ENCODE measurements around the gene ARL6IP5. TPM values are rescaled to one million over a fixed set of nuclear protein-coding genes. Genes with fewer than 3 reads are reported as not detected.

Gene ARL6IP5
- total and polyA plus RNA-seq, 2 of the 13 experiments (the other 11 are each of a cell fraction or from before 2014, with no cell fraction given): 23.7 to 29.6 TPM

DNA sequence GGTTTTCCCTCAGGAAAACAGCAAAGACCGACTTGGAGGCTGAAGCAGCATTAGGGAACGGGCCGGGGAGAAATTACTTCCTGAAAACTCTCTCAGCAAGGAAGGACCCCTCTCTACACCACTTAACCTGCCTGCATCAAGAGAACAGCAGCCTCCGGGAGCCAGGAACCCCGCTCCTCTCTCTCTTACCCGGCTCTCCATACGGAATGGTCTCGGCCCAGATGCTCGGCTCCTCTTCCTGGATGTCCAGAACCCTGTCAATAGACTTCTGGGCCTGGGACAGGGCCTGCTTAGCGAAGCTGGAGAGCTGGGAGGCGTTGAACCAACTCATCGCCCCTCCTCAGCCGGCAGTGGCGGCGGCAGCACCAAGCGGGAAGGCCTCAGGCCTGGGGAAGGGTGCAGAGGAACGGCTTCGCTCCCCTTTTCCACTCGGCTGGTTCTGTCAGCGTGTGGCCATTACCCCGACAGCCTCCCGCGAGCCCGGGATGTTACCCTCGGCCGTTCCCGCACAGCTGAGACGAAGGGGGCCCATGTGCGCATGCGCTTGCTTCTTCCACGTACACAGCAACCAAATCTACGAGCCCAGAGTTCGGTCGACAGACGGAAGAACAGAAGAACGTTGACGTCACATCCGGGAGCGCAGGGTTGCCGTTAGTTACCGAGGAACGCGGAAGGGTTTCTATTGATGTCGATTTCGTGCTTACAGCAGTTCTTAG, 32.8 kb upstream of the ARL6IP5 start, which contains the start of gene TMF1 (continued):
- TF ChIP-seq, protein P1, sequence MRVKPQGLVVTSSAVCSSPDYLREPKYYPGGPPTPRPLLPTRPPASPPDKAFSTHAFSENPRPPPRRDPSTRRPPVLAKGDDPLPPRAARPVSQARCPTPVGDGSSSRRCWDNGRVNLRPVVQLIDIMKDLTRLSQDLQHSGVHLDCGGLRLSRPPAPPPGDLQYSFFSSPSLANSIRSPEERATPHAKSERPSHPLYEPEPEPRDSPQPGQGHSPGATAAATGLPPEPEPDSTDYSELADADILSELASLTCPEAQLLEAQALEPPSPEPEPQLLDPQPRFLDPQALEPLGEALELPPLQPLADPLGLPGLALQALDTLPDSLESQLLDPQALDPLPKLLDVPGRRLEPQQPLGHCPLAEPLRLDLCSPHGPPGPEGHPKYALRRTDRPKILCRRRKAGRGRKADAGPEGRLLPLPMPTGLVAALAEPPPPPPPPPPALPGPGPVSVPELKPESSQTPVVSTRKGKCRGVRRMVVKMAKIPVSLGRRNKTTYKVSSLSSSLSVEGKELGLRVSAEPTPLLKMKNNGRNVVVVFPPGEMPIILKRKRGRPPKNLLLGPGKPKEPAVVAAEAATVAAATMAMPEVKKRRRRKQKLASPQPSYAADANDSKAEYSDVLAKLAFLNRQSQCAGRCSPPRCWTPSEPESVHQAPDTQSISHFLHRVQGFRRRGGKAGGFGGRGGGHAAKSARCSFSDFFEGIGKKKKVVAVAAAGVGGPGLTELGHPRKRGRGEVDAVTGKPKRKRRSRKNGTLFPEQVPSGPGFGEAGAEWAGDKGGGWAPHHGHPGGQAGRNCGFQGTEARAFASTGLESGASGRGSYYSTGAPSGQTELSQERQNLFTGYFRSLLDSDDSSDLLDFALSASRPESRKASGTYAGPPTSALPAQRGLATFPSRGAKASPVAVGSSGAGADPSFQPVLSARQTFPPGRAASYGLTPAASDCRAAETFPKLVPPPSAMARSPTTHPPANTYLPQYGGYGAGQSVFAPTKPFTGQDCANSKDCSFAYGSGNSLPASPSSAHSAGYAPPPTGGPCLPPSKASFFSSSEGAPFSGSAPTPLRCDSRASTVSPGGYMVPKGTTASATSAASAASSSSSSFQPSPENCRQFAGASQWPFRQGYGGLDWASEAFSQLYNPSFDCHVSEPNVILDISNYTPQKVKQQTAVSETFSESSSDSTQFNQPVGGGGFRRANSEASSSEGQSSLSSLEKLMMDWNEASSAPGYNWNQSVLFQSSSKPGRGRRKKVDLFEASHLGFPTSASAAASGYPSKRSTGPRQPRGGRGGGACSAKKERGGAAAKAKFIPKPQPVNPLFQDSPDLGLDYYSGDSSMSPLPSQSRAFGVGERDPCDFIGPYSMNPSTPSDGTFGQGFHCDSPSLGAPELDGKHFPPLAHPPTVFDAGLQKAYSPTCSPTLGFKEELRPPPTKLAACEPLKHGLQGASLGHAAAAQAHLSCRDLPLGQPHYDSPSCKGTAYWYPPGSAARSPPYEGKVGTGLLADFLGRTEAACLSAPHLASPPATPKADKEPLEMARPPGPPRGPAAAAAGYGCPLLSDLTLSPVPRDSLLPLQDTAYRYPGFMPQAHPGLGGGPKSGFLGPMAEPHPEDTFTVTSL (CRISPR knock-in tag; IDR thresholded peaks at IDR 0.05; ENCODE audit: borderline replicate concordance): no peak
- TF ChIP-seq ZNF343 (CRISPR knock-in tag; IDR thresholded peaks at IDR 0.05) (no peak; the same call in 1 of the 2 replicates), BCL6 (CRISPR knock-in tag; IDR thresholded peaks at IDR 0.05) (no peak), MED13 (CRISPR knock-in tag; IDR thresholded peaks at IDR 0.05) (no peak), TBX3 (IDR thresholded peaks at IDR 0.05; ENCODE audit: borderline replicate concordance) (no peak), TSC22D2 (CRISPR knock-in tag; IDR thresholded peaks at IDR 0.05; ENCODE audit: borderline replicate concordance) (no peak), SALL1 (CRISPR knock-in tag; IDR thresholded peaks at IDR 0.05) (peak; percentile 51; the same call in 1 of the 2 replicates), HOXA3 (CRISPR knock-in tag; IDR thresholded peaks at IDR 0.05) (peak; percentile 87), ONECUT2 (CRISPR knock-in tag; IDR thresholded peaks at IDR 0.05) (no peak), TCF7 (IDR thresholded peaks at IDR 0.05; ENCODE audit: low read depth) (no peak), KDM5A (IDR thresholded peaks at IDR 0.05; ENCODE audit: borderline replicate concordance, low read length) (peak; percentile 75; the same call in 1 of the 2 replicates), SCMH1 (CRISPR knock-in tag; IDR thresholded peaks at IDR 0.05; ENCODE audit: borderline replicate concordance) (no peak)
- TF ChIP-seq, protein P2, sequence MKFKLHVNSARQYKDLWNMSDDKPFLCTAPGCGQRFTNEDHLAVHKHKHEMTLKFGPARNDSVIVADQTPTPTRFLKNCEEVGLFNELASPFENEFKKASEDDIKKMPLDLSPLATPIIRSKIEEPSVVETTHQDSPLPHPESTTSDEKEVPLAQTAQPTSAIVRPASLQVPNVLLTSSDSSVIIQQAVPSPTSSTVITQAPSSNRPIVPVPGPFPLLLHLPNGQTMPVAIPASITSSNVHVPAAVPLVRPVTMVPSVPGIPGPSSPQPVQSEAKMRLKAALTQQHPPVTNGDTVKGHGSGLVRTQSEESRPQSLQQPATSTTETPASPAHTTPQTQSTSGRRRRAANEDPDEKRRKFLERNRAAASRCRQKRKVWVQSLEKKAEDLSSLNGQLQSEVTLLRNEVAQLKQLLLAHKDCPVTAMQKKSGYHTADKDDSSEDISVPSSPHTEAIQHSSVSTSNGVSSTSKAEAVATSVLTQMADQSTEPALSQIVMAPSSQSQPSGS (CRISPR knock-in tag; IDR thresholded peaks at IDR 0.05): no peak
- TF ChIP-seq, protein P3, sequence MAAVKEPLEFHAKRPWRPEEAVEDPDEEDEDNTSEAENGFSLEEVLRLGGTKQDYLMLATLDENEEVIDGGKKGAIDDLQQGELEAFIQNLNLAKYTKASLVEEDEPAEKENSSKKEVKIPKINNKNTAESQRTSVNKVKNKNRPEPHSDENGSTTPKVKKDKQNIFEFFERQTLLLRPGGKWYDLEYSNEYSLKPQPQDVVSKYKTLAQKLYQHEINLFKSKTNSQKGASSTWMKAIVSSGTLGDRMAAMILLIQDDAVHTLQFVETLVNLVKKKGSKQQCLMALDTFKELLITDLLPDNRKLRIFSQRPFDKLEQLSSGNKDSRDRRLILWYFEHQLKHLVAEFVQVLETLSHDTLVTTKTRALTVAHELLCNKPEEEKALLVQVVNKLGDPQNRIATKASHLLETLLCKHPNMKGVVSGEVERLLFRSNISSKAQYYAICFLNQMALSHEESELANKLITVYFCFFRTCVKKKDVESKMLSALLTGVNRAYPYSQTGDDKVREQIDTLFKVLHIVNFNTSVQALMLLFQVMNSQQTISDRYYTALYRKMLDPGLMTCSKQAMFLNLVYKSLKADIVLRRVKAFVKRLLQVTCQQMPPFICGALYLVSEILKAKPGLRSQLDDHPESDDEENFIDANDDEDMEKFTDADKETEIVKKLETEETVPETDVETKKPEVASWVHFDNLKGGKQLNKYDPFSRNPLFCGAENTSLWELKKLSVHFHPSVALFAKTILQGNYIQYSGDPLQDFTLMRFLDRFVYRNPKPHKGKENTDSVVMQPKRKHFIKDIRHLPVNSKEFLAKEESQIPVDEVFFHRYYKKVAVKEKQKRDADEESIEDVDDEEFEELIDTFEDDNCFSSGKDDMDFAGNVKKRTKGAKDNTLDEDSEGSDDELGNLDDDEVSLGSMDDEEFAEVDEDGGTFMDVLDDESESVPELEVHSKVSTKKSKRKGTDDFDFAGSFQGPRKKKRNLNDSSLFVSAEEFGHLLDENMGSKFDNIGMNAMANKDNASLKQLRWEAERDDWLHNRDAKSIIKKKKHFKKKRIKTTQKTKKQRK (IDR thresholded peaks at IDR 0.05; ENCODE audit: low read length): no peak

Data from HepG2 (cell line).